CD4-positive, alpha-beta T cell (primary cell): ENCODE results near the gene MEIG1. TPM values are rescaled to one million over a fixed set of nuclear protein-coding genes. Genes with fewer than 3 reads are reported as not detected.
"Not testable (repeated sequence)": the region's sequence is repeated elsewhere in the genome, so short reads cannot be mapped to it uniquely, and the experiment has no call there.

Source experiments
- ATAC-seq: fragments of 200-7000 bp; cut with Tn5 transposase; one replicate; pipeline ENCODE4 v1.10.0; 2022; ENCODE audit warnings: mild to moderate bottlenecking; ENCODE audit not compliant: poor library complexity
- CTCF ChIA-PET: fragments of 350-600 bp; sonication (Branson Sonifier 250); formaldehyde crosslinking; loops from one replicate; lab custom pipeline; 2021; ENCODE audit warnings: antibody characterized with exemption, inconsistent platforms; lab: Charles Lee
- POLR2A ChIA-PET: fragments of 350-600 bp; sonication (Branson Sonifier 250); formaldehyde crosslinking; loops from one replicate; lab custom pipeline; 2021; ENCODE audit warnings: antibody characterized with exemption, inconsistent platforms; lab: Charles Lee
- DNase-seq, 14 experiments: peaks; one replicate each; pipeline ENCODE4 v3.0.0-alpha.2; 2013 to 2020; ENCODE audit warnings: mixed read lengths in 2 of 14
- H3K27ac ChIP-seq, 2 donors: one replicate each; pipeline versions ENCODE4 v1.5.1 to v1.7.0; 2013; ENCODE audit warnings: low read length in 2 of 2, low read depth in 1 of 2, mild to moderate bottlenecking in 1 of 2
- H3K27me3 ChIP-seq, 2 experiments: 1 replicate in 1 of 2; 2 replicates in 1 of 2; pipeline versions ENCODE4 v1.6.1 to v1.7.0; 2013; ENCODE audit warnings: low read length in 2 of 2, control low read depth in 1 of 2, mild to moderate bottlenecking in 1 of 2, moderate library complexity in 1 of 2; ENCODE audit not compliant: insufficient read depth in 2 of 2, control insufficient read depth in 1 of 2
- H3K36me3 ChIP-seq: one replicate; pipeline ENCODE4 v1.6.1; 2013; ENCODE audit warnings: low read length, control low read depth; ENCODE audit not compliant: insufficient read depth
- H3K4me1 ChIP-seq: one replicate; pipeline ENCODE4 v1.6.1; 2013; ENCODE audit warnings: low read length, control low read depth; ENCODE audit not compliant: insufficient read depth
- H3K4me3 ChIP-seq: one replicate; pipeline ENCODE4 v1.5.1; 2013; ENCODE audit warnings: mild to moderate bottlenecking, low read length, moderate library complexity
- H3K9me3 ChIP-seq, 2 experiments: 1 replicate in 1 of 2; 2 replicates in 1 of 2; pipeline versions ENCODE4 v1.6.1 to v1.7.0; 2013; ENCODE audit warnings: low read length in 2 of 2, mild to moderate bottlenecking in 2 of 2, control low read depth in 1 of 2, moderate library complexity in 1 of 2; ENCODE audit not compliant: control insufficient read depth in 1 of 2, insufficient read depth in 1 of 2
- H3K27ac Mint-ChIP-seq: one replicate; pipeline ENCODE4 v1.8.0; 2020; ENCODE audit warnings: mixed read lengths
- H3K27me3 Mint-ChIP-seq: one replicate; pipeline ENCODE4 v1.8.0; 2021; ENCODE audit warnings: mixed read lengths
- H3K36me3 Mint-ChIP-seq: one replicate; pipeline ENCODE4 v1.8.0; 2021; ENCODE audit warnings: low read depth, mixed read lengths
- H3K4me1 Mint-ChIP-seq: one replicate; pipeline ENCODE4 v1.8.0; 2021; ENCODE audit warnings: low read depth, mixed read lengths
- H3K4me3 Mint-ChIP-seq: one replicate; pipeline ENCODE4 v1.8.0; 2020; ENCODE audit warnings: mild to moderate bottlenecking, mixed read lengths
- H3K9me3 Mint-ChIP-seq: one replicate; pipeline ENCODE4 v1.8.0; 2020; ENCODE audit warnings: mixed read lengths
- intact Hi-C, 2 experiments: fragments of 100-400 bp; cut with DNase I in 1 of 2; cut with micrococcal nuclease in 1 of 2; formaldehyde crosslinking; loops; one replicate each; pipeline versions ENCODE4 v1.15.1 to v1.9.0; 2023 to 2025; cut with DNase I, micrococcal nuclease
- total RNA-seq, 174 experiments: library from RNA in 2 of 174; stranded (reverse) in 2 of 174; gene quantifications; one replicate each; pipeline ENCODE4 v1.2.3 and lab custom pipeline; 2021 to 2026
- TF ChIP-seq, protein P1 (sequence below): fragments of 200-600 bp; IDR thresholded peaks from one replicate; pipeline ENCODE4 v1.8.0; 2022; ENCODE audit warnings: antibody characterized with exemption, mild to moderate bottlenecking

MEIG1 gene
- total RNA-seq, 2 experiments from 2014 or later = not detected

GRCh38 chr10:14995964-14996565 lies 36.9 kb downstream of the MEIG1 start:
- Mint-ChIP-seq H3K4me3 (no peak overlapping the region), H3K9me3 (no peaks in the 10 kb centered on the region), H3K27me3 (peaks cover 2% of the 10 kb centered on the region), H3K36me3 (no peaks in the 10 kb centered on the region), H3K27ac (no peak overlapping the region), H3K4me1 (peaks cover 8% of the 10 kb centered on the region)
- Histone ChIP-seq H3K9me3 (peaks cover 0 to 4% of the 10 kb centered on the region in 2 experiments), H3K4me3 (no peak overlapping the region), H3K36me3 (no peaks in the 10 kb centered on the region), H3K27me3 (no peaks in the 10 kb centered on the region), H3K4me1 (no peaks in the 10 kb centered on the region), H3K27ac (no peak overlapping the region)
- TF ChIP-seq, protein P1, sequence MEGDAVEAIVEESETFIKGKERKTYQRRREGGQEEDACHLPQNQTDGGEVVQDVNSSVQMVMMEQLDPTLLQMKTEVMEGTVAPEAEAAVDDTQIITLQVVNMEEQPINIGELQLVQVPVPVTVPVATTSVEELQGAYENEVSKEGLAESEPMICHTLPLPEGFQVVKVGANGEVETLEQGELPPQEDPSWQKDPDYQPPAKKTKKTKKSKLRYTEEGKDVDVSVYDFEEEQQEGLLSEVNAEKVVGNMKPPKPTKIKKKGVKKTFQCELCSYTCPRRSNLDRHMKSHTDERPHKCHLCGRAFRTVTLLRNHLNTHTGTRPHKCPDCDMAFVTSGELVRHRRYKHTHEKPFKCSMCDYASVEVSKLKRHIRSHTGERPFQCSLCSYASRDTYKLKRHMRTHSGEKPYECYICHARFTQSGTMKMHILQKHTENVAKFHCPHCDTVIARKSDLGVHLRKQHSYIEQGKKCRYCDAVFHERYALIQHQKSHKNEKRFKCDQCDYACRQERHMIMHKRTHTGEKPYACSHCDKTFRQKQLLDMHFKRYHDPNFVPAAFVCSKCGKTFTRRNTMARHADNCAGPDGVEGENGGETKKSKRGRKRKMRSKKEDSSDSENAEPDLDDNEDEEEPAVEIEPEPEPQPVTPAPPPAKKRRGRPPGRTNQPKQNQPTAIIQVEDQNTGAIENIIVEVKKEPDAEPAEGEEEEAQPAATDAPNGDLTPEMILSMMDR = no peak
- ATAC-seq = no peak
- no peak for DNase-seq
- intact Hi-C loops = no loop called here
- POLR2A ChIA-PET = no interaction called here
- CTCF ChIA-PET = no interaction called here

GRCh38 chr10:15013530-15013929 lies 54.3 kb downstream of the MEIG1 start:
- H3K27ac Mint-ChIP-seq, POLR2A ChIA-PET, intact Hi-C loops, CTCF ChIA-PET, H3K9me3 ChIP-seq, H3K9me3 Mint-ChIP-seq, ATAC-seq, H3K27me3 ChIP-seq, H3K36me3 Mint-ChIP-seq, H3K4me1 ChIP-seq, H3K27me3 Mint-ChIP-seq, DNase-seq, H3K4me1 Mint-ChIP-seq, H3K36me3 ChIP-seq, H3K4me3 Mint-ChIP-seq, H3K4me3 ChIP-seq, H3K27ac ChIP-seq: not testable (repeated sequence)

GRCh38 chr10:15015451-15015850 lies 56.3 kb downstream of the MEIG1 start:
- Mint-ChIP-seq H3K4me1 (no peaks in the 10 kb centered on the region), H3K9me3 (no peaks in the 10 kb centered on the region)

DNA sequence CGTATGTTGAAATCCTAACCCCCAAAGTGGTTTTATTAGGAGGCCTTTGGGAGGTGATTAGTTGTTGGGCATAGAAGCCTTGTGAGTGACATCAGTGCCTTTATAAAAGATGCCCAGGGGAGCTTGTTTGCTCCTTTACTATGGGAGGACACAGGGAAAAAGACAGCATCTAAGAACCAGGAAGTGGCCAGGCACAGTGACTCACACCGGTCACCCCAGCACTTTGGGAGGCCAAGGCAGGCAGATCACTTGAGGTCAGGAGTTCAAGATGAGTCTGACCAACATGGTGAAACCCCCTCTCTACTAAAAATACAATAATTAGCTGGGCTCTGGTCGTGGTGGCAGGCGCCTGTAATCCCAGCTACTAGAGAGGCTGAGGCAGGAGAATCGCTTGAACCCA lies 61.8 kb downstream of the MEIG1 start:
- CTCF ChIA-PET, H3K4me3 Mint-ChIP-seq, H3K4me3 ChIP-seq, H3K4me1 ChIP-seq, H3K9me3 ChIP-seq, H3K36me3 Mint-ChIP-seq, POLR2A ChIA-PET, intact Hi-C loops, H3K4me1 Mint-ChIP-seq, H3K27me3 Mint-ChIP-seq, ATAC-seq, H3K27ac ChIP-seq, H3K27ac Mint-ChIP-seq, H3K9me3 Mint-ChIP-seq, H3K27me3 ChIP-seq, H3K36me3 ChIP-seq: not testable (repeated sequence)
- peak in 2 of 14 experiments; percentile 20 to 36 for DNase-seq

More at GRCh38 chr10:15015451-15015850, 56.3 kb downstream of the MEIG1 start:
- Mint-ChIP-seq H3K4me3 (no peak overlapping the region), H3K27ac (no peak overlapping the region), H3K27me3 (no peaks in the 10 kb centered on the region), H3K36me3 (no peaks in the 10 kb centered on the region)
- Histone ChIP-seq H3K4me3 (no peak overlapping the region), H3K4me1 (no peaks in the 10 kb centered on the region), H3K9me3 (no peaks in the 10 kb centered on the region), H3K27me3 (no peaks in the 10 kb centered on the region), H3K27ac (no peak overlapping the region), H3K36me3 (no peaks in the 10 kb centered on the region)
- intact Hi-C loops = no loop called here
- DNase-seq (no peak), ATAC-seq (no peak)
- TF ChIP-seq, protein P1 = no peak
- CTCF ChIA-PET = no interaction called here
- POLR2A ChIA-PET = interaction anchor here (0.6 kb wide), 1 partner anchor 505 kb away, joined by 3 read pairs; no protein-coding TSS in a partner anchor

Other genes with a start within 250 kb of the MEIG1 start
- 100 to 1,000 TPM; 261 to 262 TPM for gene FAM107B, start 184.5 kb upstream of the MEIG1 start, total RNA-seq
- gene CDNF, start 121.4 kb upstream of the MEIG1 start, total RNA-seq = 1 to 10 TPM; 3.2 to 3.7 TPM
- 10 to 100 TPM; 29.1 to 33.4 TPM for gene HSPA14, start 121.1 kb upstream of the MEIG1 start, total RNA-seq
- gene MSANTD7, start 121.1 kb upstream of the MEIG1 start, total RNA-seq = 10 to 100 TPM; 26.2 to 26.9 TPM
- gene SUV39H2, start 80.5 kb upstream of the MEIG1 start, total RNA-seq = 1 to 10 TPM; 3.4 to 3.5 TPM
- 10 to 100 TPM; 11.0 to 15.4 TPM for gene DCLRE1C, start 5.3 kb upstream of the MEIG1 start, total RNA-seq
- gene OLAH, start 84.6 kb downstream of the MEIG1 start, total RNA-seq = under 1 TPM; 0.22 to 0.34 TPM
- gene ACBD7, start 129.4 kb downstream of the MEIG1 start, total RNA-seq = under 1 TPM; 0.19 to 0.47 TPM
- 10 to 100 TPM; 12.9 to 14.9 TPM for gene RPP38, start 138.0 kb downstream of the MEIG1 start, total RNA-seq
- gene NMT2, start 209.3 kb downstream of the MEIG1 start, total RNA-seq = 10 to 100 TPM; 23.4 to 28.1 TPM